GM19468 (cell line): ENCODE data around the gene GJA1.
"Not testable (repeated sequence)": the region's sequence is repeated elsewhere in the genome, so short reads cannot be mapped to it uniquely, and the experiment has no call there.

ENCODE experiments used
- ATAC-seq: cut with Tn5 transposase; IDR thresholded peaks from one replicate; pipeline ENCODE4 v1.9.1; 2021; ENCODE audit warnings: mild to moderate bottlenecking, moderate library complexity, moderate number of reproducible peaks; ENCODE audit not compliant: unreplicated experiment; ENCODE audit errors: extremely low read depth

Gene GJA1

GRCh38 chr6:121435444-121436069, at the start of gene GJA1:
Gene GJA1 (plus strand): TSS chr6:121435646. CDS start chr6:121446848, 11,202 bp downstream.
- no peak for ATAC-seq

DNA sequence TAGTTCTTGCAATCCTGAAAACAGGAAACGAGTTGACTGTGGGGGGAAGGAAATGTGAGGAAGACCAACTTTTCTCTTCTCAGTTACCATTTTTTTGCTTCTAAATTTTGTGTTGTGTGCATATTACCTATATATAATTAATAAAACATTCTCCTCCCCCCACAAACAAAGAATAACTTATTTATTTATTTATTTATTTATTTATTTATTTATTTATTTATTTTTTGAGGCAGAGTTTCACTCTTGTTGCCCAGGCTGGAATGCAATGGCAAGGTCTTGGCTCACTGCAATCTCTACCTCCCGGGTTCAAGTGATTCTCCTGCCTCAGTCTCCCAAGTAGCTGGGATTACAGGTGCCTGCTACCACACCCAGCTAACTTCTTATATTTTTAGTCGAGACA, 48.9 kb upstream of the GJA1 start:
- ATAC-seq = not testable (repeated sequence)

- no peak for ATAC-seq
Measured at GRCh38 chr6:121389419-121389818, 46.0 kb upstream of the GJA1 start.

GRCh38 chr6:121393731-121394505, 41.5 kb upstream of the GJA1 start:
- no peak for ATAC-seq

DNA sequence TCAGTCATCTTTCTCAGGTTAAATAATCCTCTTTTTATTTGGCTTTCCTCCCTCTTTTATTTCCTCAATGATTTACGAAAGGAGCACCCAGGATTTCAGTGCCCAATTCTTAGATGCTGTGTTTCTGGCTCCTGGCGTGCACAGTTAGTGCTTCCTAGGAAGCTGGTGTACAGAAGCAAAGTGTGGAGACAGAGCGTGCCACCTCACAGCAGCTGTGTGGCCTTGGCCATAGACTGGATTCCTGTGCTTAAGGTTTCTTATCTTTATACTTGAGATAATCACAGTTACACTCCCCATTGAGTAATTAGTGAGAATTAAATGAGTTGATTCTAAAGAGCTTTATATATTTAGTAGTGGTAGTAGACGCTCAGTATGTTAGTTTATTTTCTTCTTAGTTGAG, 39.7 kb upstream of the GJA1 start:
- no peak for ATAC-seq

DNA sequence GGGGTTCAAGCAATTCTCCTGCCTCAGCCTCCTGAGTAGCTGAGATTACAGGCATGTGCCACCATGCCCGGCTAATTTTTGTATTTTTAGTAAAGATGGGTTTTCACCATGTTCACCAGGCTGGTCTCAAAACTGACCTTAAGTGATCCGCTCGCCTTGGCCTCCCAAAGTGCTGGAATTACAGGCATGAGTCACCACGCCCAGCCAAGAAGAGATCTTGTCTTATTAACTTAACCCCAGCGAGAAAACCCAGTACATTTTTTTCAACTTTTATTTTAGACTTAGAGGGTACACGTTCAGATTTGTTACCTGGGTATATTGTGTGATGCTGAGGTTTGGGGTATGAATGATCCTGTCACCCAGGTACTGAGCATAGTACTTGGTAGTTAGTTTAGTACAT, 38.3 kb upstream of the GJA1 start:
- ATAC-seq = not testable (repeated sequence)

DNA sequence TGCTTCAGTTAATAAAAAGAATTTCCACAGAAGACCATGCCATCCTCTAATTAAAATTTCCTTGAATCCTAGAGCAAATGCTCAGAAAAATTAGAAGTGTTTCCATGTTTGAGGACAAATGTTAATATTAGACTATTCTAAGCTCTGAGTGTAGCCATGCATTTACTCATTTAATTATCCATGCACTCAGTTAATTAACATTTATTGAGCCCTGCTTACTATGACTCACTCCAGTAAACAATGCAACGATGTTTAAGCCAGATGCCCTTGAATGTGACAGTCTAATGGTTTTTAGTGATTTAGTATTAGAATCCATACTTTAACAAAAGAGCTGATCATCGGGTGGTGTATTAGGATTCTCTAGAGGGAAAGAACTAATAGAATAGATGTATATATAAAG, 37.3 kb upstream of the GJA1 start:
- no peak for ATAC-seq

GRCh38 chr6:121399966-121400365, 35.5 kb upstream of the GJA1 start:
- no peak for ATAC-seq

- no peak for ATAC-seq
Measured at GRCh38 chr6:121403964-121404363, 31.5 kb upstream of the GJA1 start.

- no peak for ATAC-seq
Measured at GRCh38 chr6:121405306-121405705, 30.1 kb upstream of the GJA1 start.

DNA sequence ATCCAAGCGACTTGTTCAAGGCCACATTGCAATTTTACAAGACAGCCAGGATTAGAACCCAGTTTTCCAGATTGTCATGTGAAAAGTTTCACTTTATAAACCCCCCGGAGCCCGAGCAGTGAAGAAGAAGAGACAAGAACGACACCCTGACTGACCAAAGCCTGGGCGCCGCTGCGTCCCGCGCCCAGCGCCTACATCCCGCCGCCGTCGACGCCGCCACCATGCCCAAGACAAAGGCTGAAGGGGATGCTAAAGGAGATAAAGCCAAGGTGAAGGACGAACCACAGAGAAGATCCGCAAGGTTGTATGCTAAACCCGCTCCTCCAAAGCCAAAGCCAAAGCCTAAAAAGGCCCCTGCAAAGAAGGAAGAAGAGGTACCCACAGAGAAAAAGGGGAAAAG, 27.1 kb upstream of the GJA1 start:
- no peak for ATAC-seq

GRCh38 chr6:121413879-121414278, 21.6 kb upstream of the GJA1 start:
- ATAC-seq = no peak

GRCh38 chr6:121418346-121418745, 17.1 kb upstream of the GJA1 start:
- no peak for ATAC-seq

DNA sequence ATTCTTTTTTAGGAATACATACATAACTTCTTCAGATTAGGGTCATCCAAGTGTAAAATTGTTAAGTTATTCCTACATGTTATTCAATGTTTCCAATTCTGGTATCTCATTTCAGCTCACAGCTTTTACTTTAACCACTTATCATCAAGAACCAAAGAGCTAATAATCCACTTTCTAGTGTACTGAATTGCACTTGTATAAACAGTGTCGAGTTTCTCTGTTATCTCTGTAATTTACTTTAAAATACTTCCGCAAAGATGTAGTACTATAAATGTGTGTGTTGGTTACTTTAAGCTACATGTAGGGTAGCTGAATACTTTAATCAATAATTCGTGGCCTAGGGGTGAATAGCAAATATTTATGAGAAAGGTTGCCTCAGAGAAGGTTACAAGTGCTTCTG, 8.8 kb upstream of the GJA1 start:
- ATAC-seq = no peak

GRCh38 chr6:121428872-121429756, 6.3 kb upstream of the GJA1 start:
- ATAC-seq = no peak

- no peak for ATAC-seq
Measured at GRCh38 chr6:121430514-121431460, 4.7 kb upstream of the GJA1 start.

DNA sequence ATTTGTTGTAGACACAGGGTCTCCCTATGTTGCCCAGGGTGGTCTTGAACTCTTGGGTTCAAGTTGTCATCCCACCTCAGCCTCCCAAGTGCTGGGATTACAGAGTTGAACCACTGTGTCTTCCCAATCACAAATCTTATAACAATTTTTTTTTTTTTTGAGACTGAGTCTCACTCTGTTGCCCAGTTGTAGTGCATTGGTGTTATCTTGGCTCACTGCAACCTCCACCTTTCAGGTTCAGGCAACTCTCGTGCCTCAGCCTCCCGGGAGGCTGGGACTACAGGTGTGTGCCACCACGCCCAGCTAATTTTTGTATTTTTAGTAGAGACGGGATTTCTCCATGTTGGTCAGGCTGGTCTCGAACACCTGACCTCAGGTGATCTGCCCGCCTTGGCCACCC, 3.7 kb upstream of the GJA1 start:
- ATAC-seq = not testable (repeated sequence)

GRCh38 chr6:121434037-121434770, 1.2 kb upstream of the GJA1 start:
- ATAC-seq = no peak

DNA sequence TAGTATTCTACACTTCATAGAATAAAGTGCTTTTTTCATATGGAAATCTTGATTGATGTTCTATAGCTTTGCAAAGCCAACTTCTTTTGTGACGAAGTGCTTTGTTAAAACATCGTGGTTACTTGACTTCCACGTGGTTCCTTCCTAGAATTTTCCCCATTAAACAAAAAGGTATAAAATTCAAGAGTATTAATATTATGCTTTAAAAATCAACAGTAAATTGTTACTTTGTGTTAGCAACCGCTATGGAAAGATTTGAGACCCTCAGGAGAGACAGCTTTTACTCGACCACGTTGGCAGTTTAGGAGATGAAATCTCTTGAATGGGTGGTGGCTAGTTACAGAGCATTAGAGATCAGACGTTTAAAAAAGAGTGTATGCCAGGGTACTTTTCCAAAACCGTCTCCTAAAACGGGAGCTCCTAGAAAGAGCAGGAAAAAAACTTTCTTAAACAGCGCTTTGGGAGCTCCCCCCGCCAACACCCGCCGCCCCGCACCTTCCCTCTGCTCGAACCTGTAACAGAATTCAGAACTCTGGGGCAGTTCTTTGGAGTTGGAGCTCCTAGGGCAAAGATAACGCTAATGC, 920 bp downstream of the GJA1 start:
- ATAC-seq = no peak
